ENCODE measurements around the gene GTSE1. TPM values are rescaled to one million over a fixed set of nuclear protein-coding genes. Genes with fewer than 3 reads are reported as not detected.

The GTSE1 gene
- total and polyA plus RNA-seq, 2 of the 13 experiments (the other 11 are each of a cell fraction or from before 2014, with no cell fraction given) = 10.7 to 13.5 TPM

GRCh38 chr22:46379066-46379930 is 82.6 kb downstream of the GTSE1 start (continued):
- TF ChIP-seq, protein P1, sequence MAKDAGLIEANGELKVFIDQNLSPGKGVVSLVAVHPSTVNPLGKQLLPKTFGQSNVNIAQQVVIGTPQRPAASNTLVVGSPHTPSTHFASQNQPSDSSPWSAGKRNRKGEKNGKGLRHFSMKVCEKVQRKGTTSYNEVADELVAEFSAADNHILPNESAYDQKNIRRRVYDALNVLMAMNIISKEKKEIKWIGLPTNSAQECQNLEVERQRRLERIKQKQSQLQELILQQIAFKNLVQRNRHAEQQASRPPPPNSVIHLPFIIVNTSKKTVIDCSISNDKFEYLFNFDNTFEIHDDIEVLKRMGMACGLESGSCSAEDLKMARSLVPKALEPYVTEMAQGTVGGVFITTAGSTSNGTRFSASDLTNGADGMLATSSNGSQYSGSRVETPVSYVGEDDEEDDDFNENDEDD (CRISPR knock-in tag; IDR thresholded peaks at IDR 0.05; ENCODE audit: borderline replicate concordance) = peak; percentile 16; the same call in 1 of the 2 replicates
- TF ChIP-seq NKX3-1 (CRISPR knock-in tag; IDR thresholded peaks at IDR 0.05) = 0 out of 2 replicates have a peak, but pooled peaks have one; percentile 49
- TF ChIP-seq ZBTB7B (CRISPR knock-in tag; IDR thresholded peaks at IDR 0.05) = 0 out of 2 replicates have a peak, but pooled peaks have one; percentile 21
- TF ChIP-seq HOXA5 (CRISPR knock-in tag; IDR thresholded peaks at IDR 0.05) = 0 out of 2 replicates have a peak, but pooled peaks have one; percentile 31
- no peak for TF ChIP-seq ZNF776 (CRISPR knock-in tag; IDR thresholded peaks at IDR 0.05)
- 0 out of 4 replicates have a peak, but pooled peaks of 1 of the 2 experiments have one; percentile 5 for TF ChIP-seq EP300 (IDR thresholded peaks at IDR 0.05; ENCODE audit: low read depth in 2 of 2, low read length in 2 of 2)
- no peak for TF ChIP-seq EP300 (CRISPR knock-in tag; IDR thresholded peaks at IDR 0.05; ENCODE audit: borderline replicate concordance)
- peak; percentile 69 for TF ChIP-seq CEBPG (CRISPR knock-in tag; IDR thresholded peaks at IDR 0.05)
- TF ChIP-seq TBX2 (CRISPR knock-in tag; IDR thresholded peaks at IDR 0.05; ENCODE audit: borderline replicate concordance) = peak; percentile 65
- TF ChIP-seq ZNF772 (CRISPR knock-in tag; IDR thresholded peaks at IDR 0.05) = peak; percentile 41; the same call in 1 of the 2 replicates
- no peak for TF ChIP-seq PLRG1 (conservative IDR thresholded peaks at IDR 0.05)
- TF ChIP-seq ZNF674 (CRISPR knock-in tag; IDR thresholded peaks at IDR 0.05; ENCODE audit: low read depth) = no peak
- TF ChIP-seq LBX2 (CRISPR knock-in tag; IDR thresholded peaks at IDR 0.05; ENCODE audit: borderline replicate concordance) = no peak
- TF ChIP-seq ZBTB39 (CRISPR knock-in tag; IDR thresholded peaks at IDR 0.05) = no peak
- no peak for TF ChIP-seq CBX1 (IDR thresholded peaks at IDR 0.05; ENCODE audit: low read depth)
- TF ChIP-seq SMAD3 (CRISPR knock-in tag; IDR thresholded peaks at IDR 0.05) = no peak
- 0 out of 2 replicates have a peak, but pooled peaks have one; percentile 42 for TF ChIP-seq MED13 (CRISPR knock-in tag; IDR thresholded peaks at IDR 0.05)
- peak; percentile 99 for TF ChIP-seq ZNF629 (CRISPR knock-in tag; conservative IDR thresholded peaks at IDR 0.05)
- TF ChIP-seq ZSCAN22 (CRISPR knock-in tag; IDR thresholded peaks at IDR 0.05) = no peak
- TF ChIP-seq JDP2 (CRISPR knock-in tag; IDR thresholded peaks at IDR 0.05; ENCODE audit: borderline replicate concordance) = no peak
- 0 out of 2 replicates have a peak, but pooled peaks have one; percentile 51 for TF ChIP-seq SALL2 (CRISPR knock-in tag; IDR thresholded peaks at IDR 0.05)
- TF ChIP-seq, protein P2, sequence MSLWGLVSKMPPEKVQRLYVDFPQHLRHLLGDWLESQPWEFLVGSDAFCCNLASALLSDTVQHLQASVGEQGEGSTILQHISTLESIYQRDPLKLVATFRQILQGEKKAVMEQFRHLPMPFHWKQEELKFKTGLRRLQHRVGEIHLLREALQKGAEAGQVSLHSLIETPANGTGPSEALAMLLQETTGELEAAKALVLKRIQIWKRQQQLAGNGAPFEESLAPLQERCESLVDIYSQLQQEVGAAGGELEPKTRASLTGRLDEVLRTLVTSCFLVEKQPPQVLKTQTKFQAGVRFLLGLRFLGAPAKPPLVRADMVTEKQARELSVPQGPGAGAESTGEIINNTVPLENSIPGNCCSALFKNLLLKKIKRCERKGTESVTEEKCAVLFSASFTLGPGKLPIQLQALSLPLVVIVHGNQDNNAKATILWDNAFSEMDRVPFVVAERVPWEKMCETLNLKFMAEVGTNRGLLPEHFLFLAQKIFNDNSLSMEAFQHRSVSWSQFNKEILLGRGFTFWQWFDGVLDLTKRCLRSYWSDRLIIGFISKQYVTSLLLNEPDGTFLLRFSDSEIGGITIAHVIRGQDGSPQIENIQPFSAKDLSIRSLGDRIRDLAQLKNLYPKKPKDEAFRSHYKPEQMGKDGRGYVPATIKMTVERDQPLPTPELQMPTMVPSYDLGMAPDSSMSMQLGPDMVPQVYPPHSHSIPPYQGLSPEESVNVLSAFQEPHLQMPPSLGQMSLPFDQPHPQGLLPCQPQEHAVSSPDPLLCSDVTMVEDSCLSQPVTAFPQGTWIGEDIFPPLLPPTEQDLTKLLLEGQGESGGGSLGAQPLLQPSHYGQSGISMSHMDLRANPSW (CRISPR knock-in tag; IDR thresholded peaks at IDR 0.05; ENCODE audit: borderline replicate concordance) = no peak
- TF ChIP-seq ZC3H4 (CRISPR knock-in tag; IDR thresholded peaks at IDR 0.05; ENCODE audit: borderline replicate concordance) = no peak

All from HepG2 (cell line).